NOMO-1 (cell line): ENCODE data around the gene PSMB9.
A peak's percentile ranks its signal among the peaks of the same experiment; 100 is the strongest.

Experiments used
- DNase-seq, 2 experiments: peaks; one replicate each; lab custom pipeline; 2025; ENCODE audit not compliant: unreplicated experiment in 2 of 2; lab: John Stamatoyannopoulos, UW

Gene PSMB9

GRCh38 chr6:32838114-32838958 lies 15.7 kb upstream of the PSMB9 start, which contains the start of gene TAP2:
Gene TAP2 (minus strand): TSS chr6:32838739. CDS start chr6:32838233, 506 bp downstream.
- DNase-seq, result peak; percentile 91 to 95

GRCh38 chr6:32839356-32839755 lies 14.6 kb upstream of the PSMB9 start:
- DNase-seq, result no peak

- no peak for DNase-seq
These were observed 13.3 kb upstream of the PSMB9 start for GRCh38 chr6:32840604-32841246.

GRCh38 chr6:32842021-32842650 lies 11.9 kb upstream of the PSMB9 start:
- no peak for DNase-seq

DNA sequence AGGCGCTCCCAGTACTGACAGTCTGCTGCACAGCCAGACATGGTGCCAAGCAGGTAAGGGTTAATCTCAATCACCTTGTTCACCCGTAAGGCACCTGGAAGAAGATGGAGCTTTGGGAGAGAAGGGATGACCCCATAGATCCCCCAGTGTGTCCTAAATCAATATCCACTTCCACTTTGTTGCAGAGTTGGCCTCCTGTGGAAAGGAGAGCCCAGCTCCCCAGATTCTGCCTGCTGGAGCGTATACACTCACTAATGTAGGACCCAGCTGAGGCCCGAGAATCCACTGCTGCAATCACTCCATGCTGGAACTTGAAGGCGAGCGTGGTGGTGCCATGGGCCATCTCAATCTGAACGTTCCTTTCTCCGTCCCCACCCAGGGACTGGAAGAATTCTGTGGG lies 11.3 kb upstream of the PSMB9 start:
- DNase-seq, result no peak

DNA sequence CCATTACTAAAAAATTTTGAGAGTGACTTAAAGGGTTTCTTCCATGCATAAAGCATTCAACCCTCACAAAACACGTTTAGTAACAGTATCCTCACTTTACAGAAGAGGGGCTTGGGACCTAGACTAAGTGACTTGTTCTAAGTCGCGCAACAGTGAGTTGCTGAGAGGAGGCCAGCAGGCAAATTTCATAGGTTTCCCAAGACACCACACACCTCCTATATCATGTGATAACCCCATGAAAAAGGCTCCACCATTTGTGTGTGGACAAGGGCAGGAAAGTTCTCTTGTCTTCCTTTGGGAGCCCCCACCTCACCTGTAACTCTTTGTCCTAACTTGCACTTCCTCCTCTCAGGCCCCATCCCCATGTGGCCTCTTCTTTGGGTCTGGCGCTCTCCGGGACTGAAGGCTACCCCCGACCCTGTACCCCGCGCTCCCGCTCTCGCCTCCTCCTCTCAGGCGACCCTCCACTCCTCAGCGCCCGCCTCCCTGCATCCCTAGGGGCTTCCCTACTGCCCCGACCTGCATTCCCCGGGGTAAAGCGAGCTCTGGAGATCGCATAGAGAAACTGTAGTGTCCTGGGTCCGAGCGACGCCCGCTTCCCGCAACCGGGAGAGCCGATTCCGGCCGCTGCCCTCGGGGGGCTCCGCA lies 10.5 kb upstream of the PSMB9 start:
- peak in 1 of 2 experiments; percentile 40 for DNase-seq

GRCh38 chr6:32843979-32844838 lies 9.8 kb upstream of the PSMB9 start, which contains the start of gene PSMB8:
Gene PSMB8 (minus strand): TSS chr6:32844047. CDS start chr6:32843996, 51 bp downstream.
- DNase-seq, result peak; percentile 95 to 97

DNA sequence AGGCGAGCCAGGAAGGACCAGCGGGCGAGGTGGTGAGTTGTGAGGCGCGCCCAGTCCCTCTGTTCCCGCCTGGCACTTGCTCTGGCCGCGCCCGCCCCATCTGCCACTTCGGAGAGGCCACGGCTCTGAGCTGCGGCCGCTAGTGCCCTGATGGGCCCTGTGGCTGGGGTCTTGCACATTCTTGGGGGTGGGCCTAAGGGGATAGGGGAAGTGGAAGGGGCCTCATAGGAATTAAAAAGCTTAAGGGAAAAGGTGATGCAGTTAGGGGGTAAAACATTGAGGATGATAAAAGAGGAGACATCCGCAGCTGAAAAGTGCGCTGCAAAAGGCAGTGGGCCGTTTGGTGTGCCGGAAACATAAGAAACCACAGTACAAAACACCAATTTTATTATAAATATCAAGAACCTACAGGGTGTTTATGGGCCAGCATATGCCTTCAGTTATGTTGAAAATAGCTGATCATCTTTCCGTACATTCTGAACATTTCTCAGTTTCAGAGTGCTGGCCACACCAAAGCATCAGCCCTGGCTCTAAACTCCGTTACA lies 9.1 kb upstream of the PSMB9 start:
- no peak for DNase-seq

- DNase-seq, result peak in 1 of 2 experiments; percentile 24
These were observed 8.6 kb upstream of the PSMB9 start for GRCh38 chr6:32845384-32845884.

GRCh38 chr6:32847004-32847403 lies 7.0 kb upstream of the PSMB9 start:
- DNase-seq, result no peak

GRCh38 chr6:32847795-32848194 lies 6.2 kb upstream of the PSMB9 start:
- no peak for DNase-seq

DNA sequence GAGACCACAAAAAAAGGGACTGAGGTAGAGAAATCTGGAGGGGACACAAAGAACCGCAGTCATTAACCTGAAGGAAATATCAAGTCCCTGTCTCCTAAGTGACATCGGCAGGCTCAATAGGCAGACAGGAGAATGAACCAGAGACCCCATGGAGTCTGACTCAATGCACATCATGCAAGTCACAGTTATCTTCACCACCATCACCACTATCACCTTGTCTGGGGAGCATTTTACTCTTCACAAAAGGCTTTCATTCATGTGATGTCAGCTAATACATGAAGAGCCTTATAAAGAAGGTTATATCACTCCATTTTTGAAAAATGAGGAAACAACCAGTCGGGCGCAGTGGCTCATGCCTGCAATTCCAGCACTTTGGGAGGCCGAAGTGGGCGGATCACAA lies 4.9 kb upstream of the PSMB9 start:
- DNase-seq, result no peak

- no peak for DNase-seq
These were observed 3.0 kb upstream of the PSMB9 start for GRCh38 chr6:32851025-32851424.

DNA sequence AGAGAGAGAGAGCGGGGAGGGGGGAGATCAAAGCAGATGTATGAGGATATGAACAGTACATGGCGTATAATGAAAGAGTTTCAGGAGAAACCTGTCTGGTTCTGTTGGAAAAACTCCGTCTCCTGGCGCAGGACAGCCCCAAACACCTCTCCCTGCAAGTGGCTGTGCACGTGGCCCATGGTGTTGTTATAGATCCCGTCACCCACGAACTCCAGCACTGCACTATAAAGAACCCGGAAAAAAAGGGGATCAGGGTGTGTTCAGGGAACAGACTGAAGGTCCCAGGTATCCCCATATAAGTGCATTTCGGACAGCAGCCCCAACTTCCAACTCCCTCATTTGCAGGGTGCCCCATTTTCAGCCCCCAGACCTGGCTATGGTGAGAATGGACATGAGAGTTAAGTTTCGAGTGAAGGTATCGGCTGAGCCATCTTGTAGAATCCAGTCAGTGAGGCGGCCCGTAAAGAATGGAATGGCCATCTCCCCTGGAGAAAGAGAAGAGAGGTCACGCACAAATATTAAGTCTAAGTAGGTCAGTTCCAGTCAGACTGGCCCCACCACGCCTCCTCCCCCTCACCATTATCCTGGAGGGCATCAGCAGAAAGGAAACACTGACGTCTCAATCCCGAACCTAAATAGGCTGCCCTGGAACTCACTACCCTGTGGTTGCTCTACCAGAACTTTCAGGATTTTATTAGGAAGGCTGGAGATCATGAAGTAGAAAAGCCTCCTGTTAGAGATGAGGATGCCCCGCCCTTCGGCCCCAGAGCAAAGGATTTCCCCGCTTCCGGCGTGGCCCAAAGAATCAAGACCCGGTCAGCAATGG lies 1.8 kb upstream of the PSMB9 start:
- DNase-seq, result no peak

DNA sequence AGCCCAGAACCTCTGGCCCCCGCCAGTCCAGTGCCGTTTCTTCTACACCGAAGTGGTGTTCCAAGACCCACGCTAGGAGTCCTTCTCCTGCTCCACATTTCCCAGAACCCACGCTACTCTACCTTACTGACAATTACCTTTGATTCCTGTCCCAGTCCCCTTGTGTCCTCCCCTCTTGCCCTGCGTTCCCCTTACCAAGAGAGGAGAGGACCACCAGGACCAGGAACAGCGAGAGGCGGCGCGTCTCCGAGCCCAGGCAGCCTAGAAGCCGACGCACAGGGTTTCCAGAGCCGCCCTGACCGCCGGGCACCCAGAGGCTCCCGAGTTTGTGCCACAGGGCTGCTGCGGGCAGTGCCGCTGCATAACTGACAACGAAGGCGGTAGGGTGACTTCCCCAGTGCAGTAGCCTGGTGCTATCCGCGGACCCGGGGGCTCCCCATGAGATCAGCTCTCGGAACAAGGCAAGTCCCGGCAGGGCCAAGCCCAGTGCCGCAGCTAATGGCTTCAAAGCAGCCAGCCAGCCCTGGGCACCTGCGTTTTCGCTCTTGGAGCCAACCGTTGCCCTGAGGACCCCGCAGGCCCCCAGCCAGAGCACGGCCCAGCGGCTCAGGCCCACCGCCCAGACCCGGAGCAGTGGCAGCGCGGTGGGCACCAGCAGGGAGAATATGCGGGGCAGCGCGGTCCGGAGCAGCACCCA lies 1.0 kb upstream of the PSMB9 start:
- peak; percentile 33 to 41 for DNase-seq

- DNase-seq, result peak in 1 of 2 experiments; percentile 59
These were observed 585 bp downstream of the PSMB9 start for GRCh38 chr6:32854376-32855178.

GRCh38 chr6:32855467-32856174 lies 1.6 kb downstream of the PSMB9 start:
- DNase-seq, result no peak
